PC-3 (cell line): ENCODE data around the gene UNC50. TPM values are rescaled to one million over a fixed set of nuclear protein-coding genes. Genes with fewer than 3 reads are reported as not detected.
A peak's percentile ranks its signal among the peaks of the same experiment; 100 is the strongest.

Source experiments
- ATAC-seq: fragments of 200-7000 bp; cut with Tn5 transposase; 2 replicates; pipeline ENCODE4 v1.9.1; 2020; ENCODE audit warnings: mild to moderate bottlenecking, moderate library complexity
- BruUV-seq: library from RNA; stranded (reverse); fragments of 400-500 nt; replicated peaks from 2 replicates; lab custom pipeline; 2021; lab: Mats Ljungman, UMichigan
- CTCF ChIA-PET: fragments of 300-600 bp; sonication (Branson Sonifier 250); formaldehyde crosslinking; loops from one replicate; lab custom pipeline; 2022; ENCODE audit warnings: antibody characterized with exemption; lab: Charles Lee
- POLR2A ChIA-PET: fragments of 300-600 bp; sonication (Branson Sonifier 250); formaldehyde crosslinking; loops from one replicate; lab custom pipeline; 2022; ENCODE audit warnings: antibody characterized with exemption; ENCODE audit not compliant: unreplicated experiment; lab: Charles Lee
- DNase-seq: peaks from one replicate; pipeline ENCODE4 v3.0.0-alpha.2; 2015
- H2AFZ ChIP-seq: fragments of 300-600 bp; sonication (generic); 2 replicates; pipeline ENCODE4 v1.6.0; 2016; ENCODE audit warnings: antibody characterized with exemption, low read length
- H3F3A ChIP-seq: fragments of 300-600 bp; sonication (generic); one replicate; pipeline ENCODE4 v1.6.0; 2017; ENCODE audit warnings: antibody characterized with exemption, low read length, control low read depth, mild to moderate bottlenecking; ENCODE audit not compliant: unreplicated experiment
- H3K27ac ChIP-seq: fragments of 300-600 bp; sonication (generic); 2 replicates; pipeline ENCODE4 v1.5.1; 2016; ENCODE audit warnings: mild to moderate bottlenecking, low read length
- H3K27me3 ChIP-seq: fragments of 300-600 bp; sonication (generic); 2 replicates; pipeline ENCODE4 v1.6.1; 2016; ENCODE audit warnings: low read length, mixed read lengths
- H3K36me3 ChIP-seq: fragments of 300-600 bp; sonication (generic); 2 replicates; pipeline ENCODE4 v1.6.1; 2016; ENCODE audit warnings: low read depth, mixed run types, low read length, mixed read lengths
- H3K4me1 ChIP-seq: fragments of 300-600 bp; sonication (generic); 2 replicates; pipeline ENCODE4 v1.5.1; 2016; ENCODE audit warnings: low read length; ENCODE audit not compliant: insufficient read depth
- H3K4me2 ChIP-seq: fragments of 300-600 bp; sonication (generic); 2 replicates; pipeline ENCODE4 v1.6.0; 2016; ENCODE audit warnings: low read length
- H3K4me3 ChIP-seq: fragments of 300-600 bp; sonication (generic); 2 replicates; pipeline ENCODE4 v1.5.1; 2016; ENCODE audit warnings: mild to moderate bottlenecking, low read length, mixed read lengths
- H3K79me2 ChIP-seq: fragments of 300-600 bp; sonication (generic); 2 replicates; pipeline ENCODE4 v1.6.1; 2017; ENCODE audit warnings: low read length, mixed read lengths
- H3K9ac ChIP-seq: fragments of 300-600 bp; sonication (generic); 2 replicates; pipeline ENCODE4 v1.6.0; 2016; ENCODE audit warnings: mild to moderate bottlenecking, low read length
- H3K9me2 ChIP-seq: fragments of 300-600 bp; sonication (generic); replicated peaks from 2 replicates; pipeline ENCODE4 v1.6.1; 2016; ENCODE audit warnings: mixed run types, low read length, mixed read lengths
- H3K9me3 ChIP-seq: fragments of 300-600 bp; sonication (generic); 2 replicates; pipeline ENCODE4 v1.6.1; 2016; ENCODE audit warnings: low read length, mixed read lengths
- H4K20me1 ChIP-seq: fragments of 300-600 bp; sonication (generic); 2 replicates; pipeline ENCODE4 v1.6.1; 2016; ENCODE audit warnings: low read length, mixed read lengths
- EZH2 ChIP-seq: fragments of 300-600 bp; sonication (generic); IDR thresholded peaks from one replicate; pipeline ENCODE4 v1.6.1; 2017; ENCODE audit warnings: antibody characterized with exemption, mild to moderate bottlenecking, low read length; ENCODE audit not compliant: unreplicated experiment
- EZH2phosphoT487 ChIP-seq: fragments of 300-600 bp; sonication (generic); IDR thresholded peaks from 2 replicates; pipeline ENCODE4 v1.6.1; 2018; ENCODE audit warnings: mild to moderate bottlenecking, antibody characterized with exemption, low read length, borderline replicate concordance
- intact Hi-C: fragments of 100-400 bp; cut with micrococcal nuclease; formaldehyde crosslinking; loops from 2 replicates; pipeline ENCODE4 v1.9.0; 2023
- total RNA-seq: library from RNA; depleted of rRNA; stranded (reverse); fragments of >200 nt; gene quantifications from 2 replicates; pipeline ENCODE4 v1.2.3, GENCODE V29; 2014; rRNA removed
- TF ChIP-seq, protein P1 (sequence below): fragments of 300-600 bp; sonication (generic); conservative IDR thresholded peaks from 2 replicates; pipeline ENCODE4 v1.5.1; 2017; ENCODE audit warnings: antibody characterized with exemption, low read depth, mild to moderate bottlenecking, low read length

Gene UNC50
- total RNA-seq, 1 experiment from 2014 or later: 26.0 TPM

DNA sequence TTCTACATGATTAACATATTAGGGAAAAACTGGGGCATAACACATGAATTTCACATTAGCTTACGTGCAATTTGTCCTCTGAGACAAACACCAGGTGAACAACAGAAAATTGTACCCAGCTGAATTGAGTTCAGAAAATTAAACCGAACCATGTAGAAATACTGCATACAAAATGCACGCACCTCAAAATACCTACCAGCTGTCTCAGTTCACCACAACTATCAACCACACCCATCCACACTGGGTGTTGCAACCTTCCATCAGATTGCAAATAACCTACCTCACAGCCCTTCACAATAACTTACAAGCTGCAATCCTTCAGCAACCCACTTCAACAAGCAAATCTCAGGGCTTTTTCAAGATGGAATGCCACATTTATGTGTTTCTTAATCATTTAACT, 55.9 kb downstream of the UNC50 start:
- Histone ChIP-seq H2AFZ (peak overlapping the region; percentile 27; the same call in 1 of the 2 replicates), H3K36me3 (0 out of 2 replicates have a peak, but pooled peaks cover 4% of the 10 kb centered on the region), H4K20me1 (no peaks in the 10 kb centered on the region), H3K9ac (no peak overlapping the region), H3K27me3 (no peaks in the 10 kb centered on the region), H3K9me2 (no peaks in the 10 kb centered on the region), H3K4me1 (peaks cover 9% of the 10 kb centered on the region), H3K79me2 (no peaks in the 10 kb centered on the region), H3K4me2 (peak overlapping the region; percentile 20), H3K27ac (peak overlapping the region; percentile 19; the same call in 1 of the 2 replicates), H3F3A (no peaks in the 10 kb centered on the region), H3K9me3 (no peaks in the 10 kb centered on the region), H3K4me3 (no peak overlapping the region)
- POLR2A ChIA-PET: no interaction called here
- ATAC-seq (peak; percentile 37; the same call in 1 of the 2 replicates), DNase-seq (peak; percentile 81)
- no TSS peak for BruUV-seq
- CTCF ChIA-PET: interaction anchor here (0.5 kb wide), 1 partner anchor 13 kb away, joined by 3 read pairs; no protein-coding TSS in a partner anchor
- TF ChIP-seq EZH2 (no peak), EZH2phosphoT487 (no peak)
- TF ChIP-seq, protein P1, sequence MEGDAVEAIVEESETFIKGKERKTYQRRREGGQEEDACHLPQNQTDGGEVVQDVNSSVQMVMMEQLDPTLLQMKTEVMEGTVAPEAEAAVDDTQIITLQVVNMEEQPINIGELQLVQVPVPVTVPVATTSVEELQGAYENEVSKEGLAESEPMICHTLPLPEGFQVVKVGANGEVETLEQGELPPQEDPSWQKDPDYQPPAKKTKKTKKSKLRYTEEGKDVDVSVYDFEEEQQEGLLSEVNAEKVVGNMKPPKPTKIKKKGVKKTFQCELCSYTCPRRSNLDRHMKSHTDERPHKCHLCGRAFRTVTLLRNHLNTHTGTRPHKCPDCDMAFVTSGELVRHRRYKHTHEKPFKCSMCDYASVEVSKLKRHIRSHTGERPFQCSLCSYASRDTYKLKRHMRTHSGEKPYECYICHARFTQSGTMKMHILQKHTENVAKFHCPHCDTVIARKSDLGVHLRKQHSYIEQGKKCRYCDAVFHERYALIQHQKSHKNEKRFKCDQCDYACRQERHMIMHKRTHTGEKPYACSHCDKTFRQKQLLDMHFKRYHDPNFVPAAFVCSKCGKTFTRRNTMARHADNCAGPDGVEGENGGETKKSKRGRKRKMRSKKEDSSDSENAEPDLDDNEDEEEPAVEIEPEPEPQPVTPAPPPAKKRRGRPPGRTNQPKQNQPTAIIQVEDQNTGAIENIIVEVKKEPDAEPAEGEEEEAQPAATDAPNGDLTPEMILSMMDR: no peak
- intact Hi-C loops: no loop called here

DNA sequence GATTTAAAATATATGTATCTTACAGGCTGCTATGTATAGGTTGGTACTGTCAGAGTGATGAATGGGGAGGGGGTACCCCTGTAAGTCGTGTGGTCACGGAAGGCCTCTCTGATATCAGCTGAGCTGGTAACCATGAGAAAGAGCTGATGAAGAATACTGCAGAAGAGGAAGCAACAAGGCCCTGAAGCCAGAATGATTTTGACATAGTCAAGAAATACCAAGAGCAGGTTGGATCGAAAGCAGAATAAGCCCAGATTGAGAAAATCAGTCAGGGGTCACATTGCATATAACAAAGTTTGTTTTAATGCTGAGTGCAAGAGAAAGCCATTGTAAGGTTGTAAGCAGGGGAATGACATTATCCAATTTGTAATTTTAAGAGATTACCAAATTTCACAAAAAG, 57.3 kb downstream of the UNC50 start:
- ATAC-seq (no peak), DNase-seq (no peak)
- H3K79me2 ChIP-seq: no peaks in the 10 kb centered on the region
- no peaks in the 10 kb centered on the region for H3K9me2 ChIP-seq
- no peak overlapping the region for H3K4me2 ChIP-seq
- H3K27ac ChIP-seq: no peak overlapping the region
- H4K20me1 ChIP-seq: no peaks in the 10 kb centered on the region
- CTCF ChIA-PET: no interaction called here
- no TSS peak for BruUV-seq
- H3K9me3 ChIP-seq: no peaks in the 10 kb centered on the region
- H3K9ac ChIP-seq: no peak overlapping the region
- no peak for TF ChIP-seq EZH2
- TF ChIP-seq, protein P1: no peak
- H3K36me3 ChIP-seq: no peaks in the 10 kb centered on the region
- H3K27me3 ChIP-seq: no peaks in the 10 kb centered on the region
- intact Hi-C loops: no loop called here
- POLR2A ChIA-PET: no interaction called here
- no peak overlapping the region for H2AFZ ChIP-seq
- H3K4me3 ChIP-seq: no peak overlapping the region
- peaks cover 9% of the 10 kb centered on the region for H3K4me1 ChIP-seq
- no peaks in the 10 kb centered on the region for H3F3A ChIP-seq

Other genes starting within 250 kb of the UNC50 start
- gene INPP4A, start 163.7 kb upstream of the UNC50 start, total RNA-seq: 23.4 and 28.6 TPM in 2 replicates
- gene COA5, start 77 bp upstream of the UNC50 start, total RNA-seq: 34.0 and 37.2 TPM in 2 replicates
- gene MGAT4A, start 122.5 kb downstream of the UNC50 start, total RNA-seq: 1.7 and 6.1 TPM in 2 replicates